ENCODE results near the gene KSR2.
A peak's percentile ranks its signal among the peaks of the same experiment; 100 is the strongest.

Gene KSR2

GRCh38 chr12:117447665-117448366 lies 521.0 kb downstream of the KSR2 start:
- intact Hi-C loops (cut with DNase I): no loop called here
- peak in 1 of 10 donors; percentile 59 for DNase-seq

GRCh38 chr12:117444781-117445180 lies 524.0 kb downstream of the KSR2 start:
- intact Hi-C loops (cut with DNase I): no loop called here
- peak in 1 of 10 donors; percentile 5 for DNase-seq

GRCh38 chr12:117441751-117442150 lies 527.0 kb downstream of the KSR2 start:
- peak; percentile 33 to 94 (median 56) for DNase-seq
- intact Hi-C loops (cut with DNase I): no loop called here

GRCh38 chr12:117440384-117440783 lies 528.4 kb downstream of the KSR2 start:
- intact Hi-C loops (cut with DNase I): no loop called here
- DNase-seq: no peak

- intact Hi-C loops (cut with DNase I): no loop called here
Measured at GRCh38 chr12:117439531-117440001, 529.2 kb downstream of the KSR2 start.

GRCh38 chr12:117438809-117439208 lies 530.0 kb downstream of the KSR2 start:
- intact Hi-C loops (cut with DNase I): no loop called here
- no peak for DNase-seq

More at GRCh38 chr12:117439531-117440001, 529.2 kb downstream of the KSR2 start:
- peak in 2 of 10 donors; percentile 16 to 20 for DNase-seq

- peak in 9 of 10 donors; percentile 33 to 94 (median 56) for DNase-seq
- intact Hi-C loops (cut with DNase I): no loop called here
Measured at GRCh38 chr12:117437516-117438255, 531.1 kb downstream of the KSR2 start.

- intact Hi-C loops (cut with DNase I): no loop called here
- DNase-seq: no peak
Measured at GRCh38 chr12:117433878-117434277, 534.9 kb downstream of the KSR2 start.

GRCh38 chr12:117430246-117430645 lies 538.5 kb downstream of the KSR2 start:
- intact Hi-C loops (cut with DNase I): no loop called here
- peak in 1 of 10 donors; percentile 38 for DNase-seq

GRCh38 chr12:117427211-117427610 lies 541.6 kb downstream of the KSR2 start:
- intact Hi-C loops (cut with DNase I): no loop called here
- DNase-seq: peak in 1 of 10 donors; percentile 1

- intact Hi-C loops (cut with DNase I): no loop called here
- DNase-seq: no peak
Measured at GRCh38 chr12:117421987-117422386, 546.8 kb downstream of the KSR2 start.

GRCh38 chr12:117421068-117421752 lies 547.6 kb downstream of the KSR2 start:
- intact Hi-C loops (cut with DNase I): no loop called here
- no peak for DNase-seq

- DNase-seq: no peak
- intact Hi-C loops (cut with DNase I): no loop called here
Measured at GRCh38 chr12:117417004-117417403, 551.8 kb downstream of the KSR2 start.

- no peak for DNase-seq
- intact Hi-C loops (cut with DNase I): no loop called here
Measured at GRCh38 chr12:117412465-117413188, 556.2 kb downstream of the KSR2 start.

- no peak for DNase-seq
- intact Hi-C loops (cut with DNase I): no loop called here
Measured at GRCh38 chr12:117409286-117409685, 559.5 kb downstream of the KSR2 start.

GRCh38 chr12:117408161-117408791 lies 560.5 kb downstream of the KSR2 start:
- peak in 2 of 10 donors; percentile 10 to 14 for DNase-seq

GRCh38 chr12:117404940-117405339 lies 563.9 kb downstream of the KSR2 start:
- DNase-seq: no peak
- intact Hi-C loops (cut with DNase I): no loop called here

More at GRCh38 chr12:117408161-117408791, 560.5 kb downstream of the KSR2 start:
- intact Hi-C loops (cut with DNase I): no loop called here

- intact Hi-C loops (cut with DNase I): no loop called here
Measured at GRCh38 chr12:117404203-117404853, 564.5 kb downstream of the KSR2 start.

GRCh38 chr12:117403586-117404139 lies 565.1 kb downstream of the KSR2 start:
- intact Hi-C loops (cut with DNase I): no loop called here
- no peak for DNase-seq

More at GRCh38 chr12:117404203-117404853, 564.5 kb downstream of the KSR2 start:
- DNase-seq: no peak

Data from posterior cingulate gyrus (tissue), 11 donors.